DOHH2 (cell line): ENCODE measurements around the gene FGD4.
"Not testable (repeated sequence)": the region's sequence is repeated elsewhere in the genome, so short reads cannot be mapped to it uniquely, and the experiment has no call there.

Experiments used
- H3F3A ChIP-seq: fragments of 200-600 bp; sonication (generic), shearing (Covaris generic); 2 replicates; pipeline ENCODE4 v1.6.0; 2016; ENCODE audit warnings: antibody characterized with exemption, mild to moderate bottlenecking; ENCODE audit not compliant: control insufficient read depth, insufficient read depth
- H3K27ac ChIP-seq: fragments of 200-600 bp; sonication (generic); 2 replicates; pipeline ENCODE4 v1.5.1; 2014; ENCODE audit warnings: low read depth, mild to moderate bottlenecking, low read length, moderate library complexity
- H3K27me3 ChIP-seq: fragments of 200-600 bp; sonication (generic); 2 replicates; pipeline ENCODE4 v1.6.1; 2014; ENCODE audit warnings: mild to moderate bottlenecking, low read length, mixed read lengths; ENCODE audit not compliant: control insufficient read depth
- H3K36me3 ChIP-seq: fragments of 200-600 bp; sonication (generic); 2 replicates; pipeline ENCODE4 v1.6.1; 2014; ENCODE audit warnings: mild to moderate bottlenecking, low read length, moderate library complexity, mixed read lengths; ENCODE audit not compliant: control insufficient read depth
- H3K4me1 ChIP-seq: fragments of 200-600 bp; sonication (generic); 2 replicates; pipeline ENCODE4 v1.6.1; 2014; ENCODE audit warnings: mild to moderate bottlenecking, low read length, mixed read lengths; ENCODE audit not compliant: control insufficient read depth
- H3K4me2 ChIP-seq: fragments of 200-600 bp; sonication (generic); 2 replicates; pipeline ENCODE4 v1.6.0; 2014; ENCODE audit warnings: mild to moderate bottlenecking, low read length, moderate library complexity
- H3K4me3 ChIP-seq: fragments of 200-600 bp; sonication (generic); 2 replicates; pipeline ENCODE4 v1.5.1; 2014; ENCODE audit warnings: mild to moderate bottlenecking, low read length, mixed read lengths
- H3K79me2 ChIP-seq: fragments of 200-600 bp; sonication (generic); 2 replicates; pipeline ENCODE4 v1.6.1; 2014; ENCODE audit warnings: mild to moderate bottlenecking, low read length, mixed read lengths; ENCODE audit not compliant: control insufficient read depth
- H3K9me2 ChIP-seq: fragments of 200-600 bp; sonication (generic); replicated peaks from 2 replicates; pipeline ENCODE4 v1.6.1; 2014; ENCODE audit warnings: mild to moderate bottlenecking, low read length, mixed read lengths; ENCODE audit not compliant: control insufficient read depth
- H3K9me3 ChIP-seq: fragments of 200-600 bp; sonication (generic); 2 replicates; pipeline ENCODE4 v1.6.1; 2014; ENCODE audit warnings: antibody characterized with exemption, low read length, mixed read lengths; ENCODE audit not compliant: control insufficient read depth, insufficient read depth
- H4K20me1 ChIP-seq: fragments of 200-600 bp; sonication (generic); 2 replicates; pipeline ENCODE4 v1.6.0; 2014; ENCODE audit warnings: low read depth, mild to moderate bottlenecking, antibody characterized with exemption, low read length, moderate library complexity; ENCODE audit not compliant: control insufficient read depth, insufficient read depth
- CTCF ChIP-seq: fragments of 200-600 bp; sonication (generic); IDR thresholded peaks from one replicate; pipeline ENCODE4 v1.5.1; 2014; ENCODE audit warnings: antibody characterized with exemption, mild to moderate bottlenecking, low read depth, low read length; ENCODE audit not compliant: poor library complexity, severe bottlenecking
- EZH2phosphoT487 ChIP-seq: fragments of 200-600 bp; sonication (generic); IDR thresholded peaks from 2 replicates; pipeline ENCODE4 v1.6.1; 2017; ENCODE audit warnings: borderline replicate concordance, mild to moderate bottlenecking, antibody characterized with exemption, low read length, moderate library complexity, mixed read lengths

The FGD4 gene

GRCh38 chr12:32522331-32523221 lies 123.2 kb downstream of the FGD4 start:
- H4K20me1 ChIP-seq = no peaks in the 10 kb centered on the region
- peak overlapping the region; percentile 72 for H3K4me3 ChIP-seq
- H3K27me3 ChIP-seq = no peaks in the 10 kb centered on the region
- TF ChIP-seq EZH2phosphoT487 (no peak), CTCF (no peak)
- no peaks in the 10 kb centered on the region for H3K36me3 ChIP-seq
- no peaks in the 10 kb centered on the region for H3K9me2 ChIP-seq
- H3K4me1 ChIP-seq = peaks cover 83% of the 10 kb centered on the region
- H3K9me3 ChIP-seq = no peaks in the 10 kb centered on the region
- H3K27ac ChIP-seq = peak overlapping the region; percentile 93
- no peaks in the 10 kb centered on the region for H3K79me2 ChIP-seq
- H3F3A ChIP-seq = peaks cover 58% of the 10 kb centered on the region
- H3K4me2 ChIP-seq = peak overlapping the region; percentile 96

- H3F3A ChIP-seq = peaks cover 44% of the 10 kb centered on the region
- H3K4me3 ChIP-seq, H3K27me3 ChIP-seq, H3K36me3 ChIP-seq, H3K9me3 ChIP-seq, H3K4me2 ChIP-seq, H4K20me1 ChIP-seq, H3K79me2 ChIP-seq, H3K27ac ChIP-seq, H3K9me2 ChIP-seq: not testable (repeated sequence)
- H3K4me1 ChIP-seq = peaks cover 68% of the 10 kb centered on the region
Measured at GRCh38 chr12:32525802-32526201, 126.4 kb downstream of the FGD4 start.

- not testable (repeated sequence) for H3K36me3 ChIP-seq, H3K4me3 ChIP-seq, H3K27ac ChIP-seq, H3K79me2 ChIP-seq, H4K20me1 ChIP-seq, H3K9me2 ChIP-seq, H3K27me3 ChIP-seq, H3K9me3 ChIP-seq, H3K4me2 ChIP-seq
- Histone ChIP-seq H3F3A (peaks cover 39% of the 10 kb centered on the region), H3K4me1 (peaks cover 62% of the 10 kb centered on the region)
Measured at GRCh38 chr12:32526343-32526742, 127.0 kb downstream of the FGD4 start.

DNA sequence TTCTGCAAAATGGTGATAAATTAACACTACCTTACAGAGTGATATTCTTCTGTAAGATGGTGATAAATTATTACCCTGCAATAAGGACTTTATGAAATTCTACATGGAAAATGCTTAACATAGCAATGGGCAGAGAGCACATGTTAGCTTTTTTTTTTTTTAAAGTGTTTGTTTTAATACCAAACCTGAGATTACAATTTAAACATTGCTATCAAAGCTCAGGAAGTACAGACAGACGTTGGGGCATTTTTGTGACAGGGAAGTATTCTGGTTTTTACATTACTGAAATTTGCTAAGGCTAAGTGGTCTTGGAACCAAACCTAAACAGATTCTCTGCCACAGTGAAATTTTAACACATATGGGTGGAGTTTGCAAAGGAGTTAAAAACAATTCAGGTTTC lies 133.1 kb downstream of the FGD4 start:
- Histone ChIP-seq H3K27me3 (no peaks in the 10 kb centered on the region), H3K4me1 (peaks cover 70% of the 10 kb centered on the region), H3K9me3 (no peaks in the 10 kb centered on the region), H3K36me3 (no peaks in the 10 kb centered on the region), H4K20me1 (no peaks in the 10 kb centered on the region), H3K4me2 (peak overlapping the region; percentile 71), H3K9me2 (no peaks in the 10 kb centered on the region), H3K4me3 (no peak overlapping the region), H3K79me2 (peaks cover 33% of the 10 kb centered on the region), H3K27ac (peak overlapping the region; percentile 23), H3F3A (peaks cover 22% of the 10 kb centered on the region)
- TF ChIP-seq EZH2phosphoT487 (no peak), CTCF (no peak)
